IPS-18c (cell line): ENCODE data around the gene DTX3.
A peak's percentile ranks its signal among the peaks of the same experiment; 100 is the strongest.
"Not testable (repeated sequence)": the region's sequence is repeated elsewhere in the genome, so short reads cannot be mapped to it uniquely, and the experiment has no call there.

Experiments used
- H3K4me3 ChIP-seq: 2 replicates; pipeline ENCODE4 v1.7.0; 2013; ENCODE audit warnings: low read depth, mild to moderate bottlenecking, low read length, moderate library complexity; ENCODE audit not compliant: insufficient read depth
- H3K9me3 ChIP-seq: one replicate; pipeline ENCODE4 v1.6.1; 2013; ENCODE audit warnings: mild to moderate bottlenecking, low read length, moderate library complexity; ENCODE audit not compliant: control insufficient read depth, insufficient read depth

The DTX3 gene

DNA sequence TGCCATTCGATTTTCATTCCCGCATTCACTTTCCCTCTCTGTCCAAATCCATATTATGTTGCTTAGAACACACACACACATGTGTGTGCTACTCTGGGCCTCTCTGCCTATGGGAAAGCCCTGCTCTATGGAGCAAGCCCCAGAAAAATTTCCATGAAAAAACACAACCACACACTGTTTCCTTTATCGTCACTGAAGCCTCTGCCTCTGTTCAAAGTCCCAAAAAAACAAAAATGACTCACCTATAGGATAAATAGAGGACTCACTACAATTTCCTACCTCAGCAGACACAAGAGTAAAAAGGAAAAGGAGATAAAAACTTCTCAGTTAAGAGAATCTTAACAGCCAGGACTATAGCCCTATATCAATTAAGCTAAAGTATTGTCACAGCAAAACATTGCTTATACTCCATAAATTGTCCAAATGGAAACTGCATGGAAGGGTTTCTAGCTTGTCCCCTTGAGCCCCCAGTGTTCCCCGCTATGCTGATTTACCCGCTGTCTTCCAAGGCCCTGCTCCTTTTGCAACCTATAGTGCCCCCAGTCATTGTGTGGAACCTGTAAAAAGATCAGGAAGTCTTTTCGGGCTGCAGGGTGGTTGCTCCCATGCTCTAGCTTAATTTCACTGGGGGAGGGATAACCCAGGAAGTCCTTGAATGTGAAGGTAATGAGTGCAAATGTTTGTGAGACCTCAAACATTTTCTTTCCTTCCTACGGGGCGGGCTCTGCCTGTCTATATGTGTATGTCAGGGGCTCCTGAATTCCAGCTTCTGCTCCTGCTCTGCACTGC, 24.8 kb upstream of the DTX3 start:
- Histone ChIP-seq H3K9me3 (no peaks in the 10 kb centered on the region), H3K4me3 (no peak overlapping the region)

DNA sequence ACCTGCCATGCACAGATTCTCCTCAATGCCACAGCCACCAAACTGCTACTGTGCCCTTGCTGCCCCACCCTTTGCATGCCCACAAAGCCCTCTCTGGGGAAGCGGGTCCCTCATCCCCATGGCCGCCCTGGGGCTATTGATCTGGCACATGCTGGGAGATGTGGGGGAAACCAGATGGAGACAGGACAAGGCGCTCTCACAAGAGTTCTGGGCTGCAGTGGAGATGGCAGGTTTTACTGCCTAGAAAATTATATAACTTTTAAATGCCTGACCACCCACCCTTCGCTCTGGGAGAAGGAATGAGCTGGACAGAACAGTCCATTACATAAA, 24.2 kb upstream of the DTX3 start:
- H3K4me3 ChIP-seq, result no peak overlapping the region
- no peaks in the 10 kb centered on the region for H3K9me3 ChIP-seq

DNA sequence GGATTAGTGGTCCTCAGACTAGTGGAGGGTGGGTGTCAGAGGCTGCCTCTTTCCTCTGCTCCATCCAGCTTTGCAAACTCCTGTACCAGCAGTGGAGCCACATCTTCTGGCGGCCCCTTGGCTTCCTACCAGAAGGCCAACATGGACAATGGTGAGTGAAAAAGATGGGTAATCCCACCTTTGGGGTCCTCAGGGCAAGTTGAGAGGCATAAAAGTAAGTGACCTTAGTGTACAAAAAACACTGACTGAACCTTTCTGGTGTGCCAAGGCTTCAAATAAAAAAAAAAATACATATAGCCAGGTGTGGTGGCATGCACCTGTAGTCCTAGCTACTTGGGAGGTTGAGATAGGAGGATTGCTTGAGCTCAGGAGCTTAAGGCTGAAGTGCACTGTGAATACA, 22.8 kb upstream of the DTX3 start:
- Histone ChIP-seq H3K4me3 (no peak overlapping the region), H3K9me3 (no peaks in the 10 kb centered on the region)

DNA sequence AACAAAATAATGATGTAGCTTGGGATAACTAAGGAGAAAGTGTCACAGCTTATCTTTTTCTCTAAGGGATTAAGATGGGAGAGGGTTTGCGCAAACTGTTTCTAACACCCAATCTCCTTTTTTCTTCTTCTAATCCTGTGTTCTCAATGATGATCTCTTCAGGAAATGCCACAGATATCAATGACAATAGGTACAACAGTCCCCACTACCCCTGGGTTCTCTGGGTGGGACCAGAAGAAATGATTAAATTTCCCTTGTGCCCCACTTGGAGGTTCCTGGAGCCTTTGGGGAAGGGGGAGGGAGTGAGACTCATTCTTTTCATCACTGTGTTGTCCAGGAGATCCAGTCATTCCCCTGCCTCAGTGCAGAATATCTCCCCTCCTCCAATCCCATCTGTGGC, 22.2 kb upstream of the DTX3 start:
- H3K9me3 ChIP-seq, result no peaks in the 10 kb centered on the region
- no peak overlapping the region for H3K4me3 ChIP-seq

DNA sequence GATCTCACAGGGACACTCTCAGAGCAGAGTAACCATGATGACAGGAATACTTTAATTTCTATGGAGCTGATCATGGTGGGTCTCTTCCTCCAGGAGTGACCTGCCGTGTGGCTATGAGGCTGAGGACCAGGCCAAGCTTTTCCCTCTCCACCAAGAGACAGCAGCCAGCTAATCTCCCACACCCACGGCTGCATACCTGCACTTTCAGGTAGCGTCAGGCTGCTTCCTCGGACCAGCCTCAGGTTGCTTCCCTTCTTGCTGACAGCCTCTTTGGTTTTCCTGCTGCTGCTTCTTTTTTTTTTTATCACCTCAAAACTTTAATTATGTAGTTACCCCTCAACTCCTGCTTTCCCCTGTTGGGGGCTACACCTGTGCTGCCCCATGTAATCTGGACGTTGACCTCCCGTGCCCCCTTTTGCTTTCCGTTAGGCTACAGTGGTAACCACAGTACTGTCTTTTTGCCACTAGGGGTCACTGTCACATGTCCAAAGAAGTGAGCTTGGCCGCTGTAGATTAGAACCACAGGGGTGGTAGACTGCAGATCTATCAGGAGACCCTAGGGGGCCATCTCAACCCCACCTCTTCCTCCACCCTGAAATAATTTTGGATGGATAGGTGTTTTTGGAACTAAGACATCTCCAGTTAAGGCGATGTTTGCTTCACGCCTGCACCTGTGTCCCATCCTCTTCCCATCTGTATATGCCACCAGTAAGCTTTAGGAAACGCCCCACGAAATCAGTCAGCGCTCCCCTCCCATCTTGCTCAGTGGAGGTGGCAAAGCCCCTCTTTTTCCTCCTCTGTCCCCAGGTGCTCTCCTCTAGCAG, 21.4 kb upstream of the DTX3 start:
- Histone ChIP-seq H3K4me3 (no peak overlapping the region), H3K9me3 (no peaks in the 10 kb centered on the region)

DNA sequence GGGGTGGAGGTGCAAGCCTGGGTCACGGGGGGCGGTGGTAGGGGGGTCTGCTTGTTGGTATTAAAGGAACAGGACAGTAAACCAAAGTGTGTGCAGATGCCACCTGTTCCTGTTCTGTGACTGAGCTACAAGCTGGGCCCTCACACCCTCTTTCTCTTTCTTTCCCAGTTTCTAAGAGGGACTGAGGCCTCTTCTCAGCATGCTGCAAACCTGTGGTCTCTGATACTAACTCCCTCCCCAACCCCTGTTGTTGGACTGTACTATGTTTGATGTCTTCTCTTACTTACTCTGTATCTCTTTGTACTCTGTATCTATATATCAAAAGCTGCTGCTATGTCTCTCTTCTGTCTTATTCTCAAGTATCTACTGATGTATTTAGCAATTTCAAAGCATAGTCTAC, 20.6 kb upstream of the DTX3 start:
- H3K9me3 ChIP-seq, result no peaks in the 10 kb centered on the region
- H3K4me3 ChIP-seq, result no peak overlapping the region

DNA sequence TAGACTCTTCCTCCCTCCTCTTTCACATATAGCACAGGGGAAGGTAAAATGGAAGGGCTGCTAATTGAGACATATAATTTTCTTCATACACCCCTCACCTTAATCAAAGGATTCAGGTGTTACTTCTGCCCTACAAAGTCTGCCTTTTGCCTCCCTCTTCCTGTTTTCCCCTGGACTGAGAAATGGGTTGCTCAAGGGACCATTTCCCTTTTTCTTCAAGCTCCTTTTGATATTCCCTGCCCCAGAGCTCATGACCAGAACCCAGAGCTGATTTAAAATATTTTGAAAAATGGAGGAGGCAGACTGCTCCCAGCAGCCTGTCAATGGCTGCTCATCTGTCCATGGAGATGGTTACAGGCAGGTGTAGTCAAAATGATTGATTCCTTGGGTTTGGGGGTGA, 19.9 kb upstream of the DTX3 start:
- H3K9me3 ChIP-seq, result no peaks in the 10 kb centered on the region
- H3K4me3 ChIP-seq, result no peak overlapping the region

DNA sequence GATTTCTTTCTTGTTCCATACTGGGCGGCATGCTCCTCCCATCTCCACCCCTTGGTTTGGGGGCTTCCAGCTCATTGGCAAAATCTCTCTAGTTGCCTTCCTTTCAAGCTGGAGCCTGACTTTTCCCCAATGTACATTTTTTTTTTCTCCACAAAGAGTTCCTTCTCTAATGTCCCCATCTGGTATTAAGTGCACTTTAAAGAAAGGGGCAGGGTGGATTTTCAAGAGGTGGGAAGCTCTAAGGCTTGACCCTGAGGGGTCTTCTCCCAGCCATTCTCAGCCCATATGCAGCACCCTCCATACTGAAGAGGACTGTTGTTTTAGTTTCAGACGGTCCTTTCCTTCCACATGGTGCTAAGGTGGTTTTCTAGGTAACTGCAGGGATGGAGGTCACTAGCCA, 19.5 kb upstream of the DTX3 start:
- no peak overlapping the region for H3K4me3 ChIP-seq
- no peaks in the 10 kb centered on the region for H3K9me3 ChIP-seq

DNA sequence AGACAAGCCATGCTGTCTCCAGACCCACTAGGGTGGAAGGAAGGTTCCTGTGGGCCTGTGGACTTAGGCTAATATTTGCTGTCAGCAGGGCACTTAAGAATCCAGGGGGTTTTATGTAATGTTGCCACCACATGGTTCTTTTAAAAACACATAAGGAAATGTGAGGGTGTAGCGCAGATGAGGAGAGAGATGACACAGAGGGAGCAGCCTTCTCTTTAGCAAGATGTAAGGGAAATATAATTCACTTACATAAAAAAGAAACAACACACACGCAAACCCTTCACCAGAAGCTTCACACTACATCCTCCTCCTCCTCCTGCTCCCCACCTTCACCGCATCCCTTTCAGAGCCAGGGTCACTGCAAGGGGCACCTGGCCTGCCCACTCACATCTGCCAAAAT, 18.5 kb upstream of the DTX3 start:
- H3K4me3 ChIP-seq, result no peak overlapping the region

DNA sequence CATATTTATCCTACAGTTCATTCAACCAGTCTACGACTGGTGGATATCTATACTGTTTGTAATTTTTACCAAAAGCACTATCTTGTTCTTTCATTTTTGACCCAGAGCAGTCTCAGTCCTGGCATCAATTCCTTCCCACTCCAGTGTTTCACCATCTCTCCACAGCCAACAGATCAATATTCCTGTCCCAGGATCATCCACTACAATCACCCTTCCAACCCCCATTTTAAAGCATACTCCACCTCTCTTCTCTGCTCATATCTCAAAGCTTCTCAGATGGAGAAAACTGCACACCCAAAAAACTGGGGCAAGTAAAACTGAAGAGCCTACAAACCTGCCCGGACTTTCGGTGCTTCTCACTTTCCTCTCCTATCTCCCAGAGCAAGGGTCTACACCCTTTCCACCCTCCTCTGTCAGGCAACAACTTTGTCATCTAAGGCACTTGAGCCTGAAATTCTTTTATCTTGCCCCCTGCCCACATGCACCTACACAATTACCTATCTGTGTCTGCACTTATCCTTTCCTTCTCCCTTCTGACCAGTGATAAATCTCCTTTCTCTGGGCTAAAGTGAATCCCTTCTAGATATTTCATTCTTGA, 17.7 kb upstream of the DTX3 start:
- Histone ChIP-seq H3K9me3 (no peaks in the 10 kb centered on the region), H3K4me3 (no peak overlapping the region)

More for the DNA sequence above, 18.5 kb upstream of the DTX3 start:
- H3K9me3 ChIP-seq, result no peaks in the 10 kb centered on the region

DNA sequence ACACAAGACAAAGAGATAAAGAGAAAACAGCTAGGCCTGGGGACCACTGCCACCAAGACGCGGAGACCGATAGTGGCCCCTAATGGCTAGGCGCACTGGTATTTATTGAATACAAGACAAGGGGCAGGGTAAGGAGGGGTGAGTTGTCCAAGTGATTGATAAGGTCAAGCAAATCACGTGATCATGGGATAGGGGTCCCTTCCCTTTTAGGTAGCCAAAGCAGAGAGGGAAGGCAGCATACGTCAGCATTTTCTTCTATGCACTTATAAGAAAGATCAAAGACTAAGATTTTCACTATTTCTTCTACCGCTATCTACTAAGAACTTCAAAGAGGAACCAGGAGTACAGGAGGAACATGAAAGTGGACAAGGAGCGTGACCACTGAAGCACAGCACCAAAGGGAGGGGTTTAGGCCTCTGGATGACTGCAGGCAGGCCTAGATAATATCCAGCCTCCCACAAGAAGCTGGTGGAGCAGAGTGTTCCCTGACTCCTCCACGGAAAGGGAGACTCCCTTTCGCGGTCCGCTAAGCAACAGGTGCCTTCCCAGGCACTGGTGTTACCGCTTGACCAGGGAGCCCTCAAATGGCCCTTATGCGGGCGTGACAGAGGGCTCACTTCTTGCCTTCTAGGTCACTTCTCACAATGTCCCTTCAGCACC, 15.5 kb upstream of the DTX3 start:
- not testable (repeated sequence) for H3K9me3 ChIP-seq, H3K4me3 ChIP-seq

DNA sequence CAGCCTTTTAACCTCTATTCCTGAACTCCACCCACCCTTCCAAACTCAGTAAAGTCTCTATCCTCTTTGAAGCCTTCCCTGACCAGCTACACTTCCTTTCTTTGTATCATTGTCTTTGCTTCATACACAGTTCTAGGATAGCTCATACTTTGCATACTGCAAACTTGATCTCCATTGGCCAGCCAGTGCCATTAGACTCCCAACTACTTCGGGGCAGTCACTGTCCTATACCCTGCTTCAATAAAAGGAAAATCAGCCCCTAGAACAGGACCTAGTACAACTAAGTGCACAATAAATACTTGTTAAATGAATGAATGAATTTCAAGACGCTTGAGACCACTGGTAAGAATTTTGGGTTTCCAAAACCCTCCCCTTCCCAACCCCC, 14.2 kb upstream of the DTX3 start:
- peak overlapping the region; percentile 92 for H3K4me3 ChIP-seq
- H3K9me3 ChIP-seq, result no peaks in the 10 kb centered on the region

DNA sequence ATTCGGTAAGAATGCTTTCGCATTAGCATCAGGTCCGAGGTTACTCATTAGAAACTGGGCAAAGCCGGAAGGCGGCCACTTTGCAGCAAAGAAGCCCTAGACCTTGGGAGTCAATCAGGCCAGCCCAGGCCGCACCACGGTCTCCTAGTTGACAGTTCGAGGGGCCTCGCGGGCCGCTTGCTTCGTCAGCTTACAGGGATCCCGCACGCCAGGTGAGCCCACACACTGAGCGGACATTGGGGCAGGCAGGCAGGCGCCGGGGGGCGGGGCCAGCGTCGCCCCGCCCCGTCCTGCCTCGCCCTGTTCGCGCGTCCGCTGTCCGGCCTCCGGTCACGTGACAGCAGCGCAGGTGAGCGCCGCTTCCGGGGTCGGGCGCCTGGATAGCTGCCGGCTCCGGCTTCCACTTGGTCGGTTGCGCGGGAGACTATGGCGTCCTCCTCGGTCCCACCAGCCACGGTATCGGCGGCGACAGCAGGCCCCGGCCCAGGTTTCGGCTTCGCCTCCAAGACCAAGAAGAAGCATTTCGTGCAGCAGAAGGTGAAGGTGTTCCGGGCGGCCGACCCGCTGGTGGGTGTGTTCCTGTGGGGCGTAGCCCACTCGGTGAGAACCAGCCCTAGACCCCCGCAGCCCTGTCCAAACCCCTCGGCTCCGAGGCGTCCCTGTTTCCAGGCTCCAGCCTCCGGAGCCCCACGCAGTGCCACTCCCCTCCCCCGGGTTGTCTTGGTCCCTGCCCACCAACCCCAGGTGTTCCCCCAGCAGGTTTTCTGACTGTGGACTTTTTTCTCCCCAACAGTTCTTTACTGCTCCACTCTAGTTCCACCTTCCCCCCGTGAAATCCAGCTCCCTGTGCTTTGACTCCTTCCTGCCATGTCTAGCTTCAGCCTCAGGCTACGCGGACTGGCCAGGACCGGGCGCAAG, 13.5 kb upstream of the DTX3 start, which contains the start of gene PIP4K2C:
TSS of gene PIP4K2C (plus strand) at position 329 of the 918 bp plus-strand sequence. CDS start at position 427, 98 bp downstream.
- Histone ChIP-seq H3K4me3 (peak within 1 kb of the TSS; percentile 92), H3K9me3 (no peaks in the 10 kb centered on the region)

DNA sequence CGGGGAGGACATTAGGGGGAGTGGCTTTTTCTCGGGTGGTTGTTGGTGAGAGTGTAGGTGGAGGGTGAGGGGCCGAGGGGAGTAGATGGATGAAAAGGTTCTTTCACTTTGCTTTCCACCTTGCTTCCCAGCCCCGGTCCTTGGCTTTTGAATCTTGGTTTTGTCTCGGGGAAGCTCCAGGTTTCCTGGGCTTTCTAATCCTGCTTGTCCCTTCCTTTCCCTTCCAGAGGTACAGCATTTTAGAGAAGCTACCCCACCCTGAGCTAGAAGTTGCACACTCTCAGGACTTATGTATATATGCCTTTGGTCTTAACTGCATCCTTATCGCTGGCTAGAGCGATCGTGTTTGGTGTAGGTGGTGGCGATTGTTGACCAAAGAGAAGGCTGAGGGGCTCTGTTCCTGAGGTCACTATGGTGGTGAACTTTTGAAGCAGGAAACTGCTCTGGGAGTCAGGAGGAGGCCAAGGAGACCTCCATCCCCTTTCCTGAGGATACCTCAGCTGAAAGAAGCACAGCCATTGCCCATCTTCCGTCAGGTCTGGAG, 12.8 kb upstream of the DTX3 start:
- Histone ChIP-seq H3K4me3 (peak overlapping the region; percentile 92), H3K9me3 (no peaks in the 10 kb centered on the region)

DNA sequence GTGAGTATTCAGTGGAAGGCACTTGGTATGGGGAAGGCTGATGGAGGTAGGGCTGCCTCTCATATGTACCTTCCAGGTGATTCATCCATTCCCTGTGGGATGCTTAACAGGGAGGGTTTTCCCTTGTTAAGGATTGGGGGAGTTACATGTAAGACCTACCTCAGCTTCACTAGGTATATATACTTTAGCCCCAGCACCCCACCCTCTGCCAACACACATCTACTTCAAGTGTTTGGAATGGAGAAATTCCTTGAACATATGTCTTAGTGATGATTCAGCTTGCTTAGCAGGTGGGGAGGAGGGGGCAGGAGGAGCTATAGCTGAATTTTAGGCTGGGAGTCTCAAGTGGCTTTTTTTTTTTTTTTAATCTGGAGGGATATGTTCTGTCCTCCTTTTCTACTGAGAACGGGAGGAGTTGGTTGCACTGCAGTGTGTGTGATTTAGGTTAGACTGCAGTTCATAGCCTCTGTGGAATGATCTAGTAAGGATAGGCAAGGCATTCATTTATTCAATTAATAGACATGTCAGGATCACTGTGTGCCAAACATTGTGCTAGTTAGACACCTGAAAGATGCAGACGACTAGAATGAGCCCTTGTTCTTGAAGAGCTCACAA, 12.0 kb upstream of the DTX3 start:
- H3K4me3 ChIP-seq, result no peak overlapping the region; the same call in 1 of the 2 replicates
- no peaks in the 10 kb centered on the region for H3K9me3 ChIP-seq

DNA sequence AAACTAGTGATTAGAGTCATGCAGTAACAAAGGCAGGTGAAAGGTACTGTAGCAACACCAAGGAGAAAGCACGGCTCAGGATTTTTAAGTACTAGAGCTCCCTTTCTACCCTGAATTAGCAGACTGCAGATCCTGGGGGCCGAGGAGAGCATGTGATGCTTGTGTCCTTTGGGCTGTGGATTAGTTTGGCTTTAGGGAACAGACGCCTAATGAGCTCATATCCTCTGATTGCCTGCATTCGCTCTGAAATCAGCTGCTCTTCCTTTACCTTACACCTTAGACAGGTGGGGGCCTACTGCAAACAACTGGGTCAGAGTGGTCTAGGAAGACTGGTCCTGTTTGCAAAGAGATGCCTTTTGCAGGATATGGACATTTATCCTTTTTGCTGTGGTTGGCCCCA, 11.4 kb upstream of the DTX3 start:
- H3K9me3 ChIP-seq, result no peaks in the 10 kb centered on the region
- no peak overlapping the region for H3K4me3 ChIP-seq
